IPS DF 6.9 (cell line): ENCODE data around the gene LILRB2.
"Not testable (repeated sequence)": the region's sequence is repeated elsewhere in the genome, so short reads cannot be mapped to it uniquely, and the experiment has no call there.

Experiments used
- DNase-seq: peaks from one replicate; pipeline ENCODE4 v3.0.0-alpha.2; 2013; ENCODE audit warnings: low read depth, low spot score
- H3K27ac ChIP-seq: one replicate; pipeline ENCODE4 v1.5.1; 2013; ENCODE audit warnings: low read length, control low read depth
- H3K27me3 ChIP-seq: 2 replicates; pipeline ENCODE4 v1.6.1; 2013; ENCODE audit warnings: mild to moderate bottlenecking, low read length; ENCODE audit not compliant: control insufficient read depth, insufficient read depth
- H3K36me3 ChIP-seq: 2 replicates; pipeline ENCODE4 v1.6.1; 2013; ENCODE audit warnings: low read length; ENCODE audit not compliant: control insufficient read depth, insufficient read depth
- H3K4me1 ChIP-seq: 2 replicates; pipeline ENCODE4 v1.6.1; 2013; ENCODE audit warnings: low read length; ENCODE audit not compliant: control insufficient read depth, insufficient read depth
- H3K4me3 ChIP-seq: 2 replicates; pipeline ENCODE4 v1.5.1; 2013; ENCODE audit warnings: mild to moderate bottlenecking, low read length
- H3K9me3 ChIP-seq: 2 replicates; pipeline ENCODE4 v1.6.1; 2013; ENCODE audit warnings: low read length, inconsistent platforms; ENCODE audit not compliant: control insufficient read depth, insufficient read depth
- WGBS: extraction: QIAGEN DNeasy Blood & Tissue Kit; methylation state at CpG from one replicate; pipeline ENCODE4 v1.1.7; 2013; ENCODE audit warnings: mixed read lengths, missing lambda C conversion rate; ENCODE audit not compliant: insufficient read length, insufficient coverage; 5-methylcytosine and 5-hydroxymethylcytosine counted together

The LILRB2 gene

DNA sequence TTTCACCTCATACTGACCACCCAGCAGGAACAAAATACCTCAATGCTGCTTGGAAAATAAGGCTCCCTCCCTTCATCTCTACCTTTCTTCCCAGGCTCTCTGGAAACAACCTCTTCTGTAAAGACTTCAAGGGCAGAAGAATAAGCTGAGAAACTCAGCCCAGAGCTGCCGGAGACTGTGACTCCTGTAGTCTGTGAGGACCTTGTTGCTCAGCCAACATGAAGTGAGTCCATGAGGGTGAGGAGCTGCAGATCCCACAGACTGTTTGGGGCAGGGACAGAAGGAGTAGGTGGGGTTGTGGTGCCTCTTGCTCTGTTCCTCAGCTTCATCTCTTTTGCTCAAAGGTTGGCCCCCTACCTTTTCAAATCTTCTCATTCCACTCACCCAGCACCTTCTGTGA lies 24.2 kb upstream of the LILRB2 start:
- no peak for DNase-seq
- H3K4me1 ChIP-seq: no peaks in the 10 kb centered on the region
- no peak overlapping the region for H3K4me3 ChIP-seq
- H3K36me3 ChIP-seq: no peaks in the 10 kb centered on the region
- H3K27me3 ChIP-seq: no peaks in the 10 kb centered on the region; the same call in 1 of the 2 replicates
- peaks cover 5% of the 10 kb centered on the region; the same call in 1 of the 2 replicates for H3K9me3 ChIP-seq
- no CpG with 5 or more reads among the region's 1 CpG for WGBS
- no peak overlapping the region for H3K27ac ChIP-seq

DNA sequence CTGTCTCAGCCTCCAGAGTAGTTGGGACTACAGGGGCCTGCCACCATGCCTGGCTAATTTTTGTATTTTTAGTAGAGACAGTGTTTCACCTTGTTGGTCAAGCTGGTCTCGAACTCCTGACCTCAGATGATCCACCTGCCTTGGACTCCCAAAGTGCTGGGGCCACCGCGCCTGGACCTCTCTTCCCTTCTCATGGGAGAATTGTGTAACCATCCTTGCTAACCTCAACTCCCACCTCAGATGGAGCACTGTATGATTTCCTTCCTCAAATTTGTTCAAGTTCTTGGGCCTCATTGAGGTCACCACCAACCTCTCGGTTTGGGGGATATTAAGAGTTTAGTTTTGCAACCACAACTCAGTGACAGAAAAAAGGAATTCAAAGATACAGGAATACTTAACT lies 21.3 kb upstream of the LILRB2 start:
- Histone ChIP-seq H3K4me3 (no peak overlapping the region), H3K36me3 (no peaks in the 10 kb centered on the region), H3K27me3 (no peaks in the 10 kb centered on the region; the same call in 1 of the 2 replicates), H3K9me3 (peaks cover 7% of the 10 kb centered on the region; the same call in 1 of the 2 replicates), H3K4me1 (no peaks in the 10 kb centered on the region), H3K27ac (no peak overlapping the region)
- DNase-seq: no peak
- no CpG with 5 or more reads among the region's 4 CpGs for WGBS

DNA sequence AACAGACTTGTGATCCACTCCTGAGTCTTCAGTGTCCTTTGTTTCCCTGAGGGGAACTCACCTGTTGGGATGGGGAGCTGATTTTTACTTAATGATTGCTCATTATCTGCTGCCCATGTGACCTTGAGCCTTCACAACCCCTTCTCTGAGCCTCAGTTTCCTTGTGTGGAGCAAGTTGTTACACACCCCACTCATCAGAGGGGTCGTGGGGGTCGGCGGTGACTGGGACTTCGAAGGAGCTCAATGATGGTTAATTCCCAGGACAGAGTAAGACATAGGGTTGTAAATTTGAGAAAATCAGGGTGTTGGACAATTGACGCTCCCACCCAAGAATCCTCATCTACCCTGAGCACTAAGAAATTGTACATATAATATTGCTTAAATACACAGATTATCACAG lies 18.6 kb upstream of the LILRB2 start:
- H3K4me3 ChIP-seq: no peak overlapping the region
- no peaks in the 10 kb centered on the region for H3K36me3 ChIP-seq
- no peak overlapping the region for H3K27ac ChIP-seq
- peaks cover 5% of the 10 kb centered on the region; the same call in 1 of the 2 replicates for H3K9me3 ChIP-seq
- no peaks in the 10 kb centered on the region for H3K27me3 ChIP-seq
- no CpG with 5 or more reads among the region's 5 CpGs for WGBS
- no peak for DNase-seq
- H3K4me1 ChIP-seq: no peaks in the 10 kb centered on the region

DNA sequence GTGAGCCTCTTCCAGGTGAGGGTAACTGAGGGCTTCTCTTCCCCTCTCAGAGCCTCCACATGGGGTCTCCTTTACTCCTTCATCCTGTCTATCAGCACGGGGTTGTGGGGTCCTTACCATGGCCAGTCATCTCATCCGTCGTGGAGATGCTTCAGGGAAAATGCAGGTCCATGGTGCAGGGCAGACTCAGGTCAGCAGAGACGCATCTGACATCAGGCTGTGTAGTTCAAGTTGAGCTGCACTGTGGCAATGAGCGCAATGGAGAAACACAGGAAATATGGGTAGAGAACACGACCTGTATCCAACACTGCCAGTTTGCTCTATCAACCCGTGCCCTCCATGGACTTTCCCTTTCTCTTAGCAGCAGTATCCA lies 18.2 kb upstream of the LILRB2 start:
- H3K4me3 ChIP-seq: no peak overlapping the region
- no peaks in the 10 kb centered on the region for H3K36me3 ChIP-seq
- H3K27me3 ChIP-seq: no peaks in the 10 kb centered on the region
- H3K4me1 ChIP-seq: no peaks in the 10 kb centered on the region
- no peak overlapping the region for H3K27ac ChIP-seq
- peaks cover 4% of the 10 kb centered on the region; the same call in 1 of the 2 replicates for H3K9me3 ChIP-seq
- DNase-seq: no peak
- no CpG with 5 or more reads among the region's 7 CpGs for WGBS

DNA sequence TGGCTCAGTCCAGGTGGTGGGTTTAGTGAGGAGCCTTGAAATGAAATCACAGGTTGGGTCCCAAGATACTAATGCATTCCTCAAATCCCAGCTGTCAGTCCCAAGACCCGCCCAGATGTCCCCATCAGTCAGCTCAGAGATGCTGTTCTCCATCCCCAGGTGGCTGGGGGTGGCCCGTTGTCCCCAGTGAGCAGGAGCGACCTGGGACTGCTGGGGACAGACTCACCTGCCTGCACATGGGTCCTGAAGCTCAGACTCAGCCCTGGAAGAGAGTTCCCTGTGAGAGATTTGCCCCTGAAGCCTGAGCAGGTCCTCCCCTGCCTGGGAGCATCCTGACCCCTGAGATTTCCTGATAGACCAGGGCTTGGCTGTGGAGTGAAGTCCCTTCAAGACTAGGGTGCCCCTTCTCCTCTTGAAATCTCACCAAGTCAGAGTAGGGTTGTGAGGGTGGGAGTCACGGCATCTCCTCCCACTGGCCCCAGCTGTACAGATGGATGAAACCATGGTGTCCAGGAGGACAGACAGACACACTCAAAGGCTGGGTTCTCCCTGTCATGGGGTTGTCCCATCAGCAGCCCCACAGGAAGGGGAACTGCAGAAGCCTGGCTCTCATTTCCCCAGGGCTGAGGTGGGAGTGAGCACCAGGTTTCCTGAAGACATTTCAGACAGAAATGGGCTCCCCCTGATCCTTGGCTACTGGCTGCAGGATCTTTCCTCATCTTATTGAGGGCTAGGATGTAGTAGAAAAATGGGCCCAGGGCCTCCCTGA lies 17.6 kb upstream of the LILRB2 start:
- no CpG with 5 or more reads among the region's 4 CpGs for WGBS
- no peaks in the 10 kb centered on the region for H3K4me1 ChIP-seq
- H3K27ac ChIP-seq: no peak overlapping the region
- H3K4me3 ChIP-seq: no peak overlapping the region
- H3K36me3 ChIP-seq: no peaks in the 10 kb centered on the region
- peaks cover 4% of the 10 kb centered on the region; the same call in 1 of the 2 replicates for H3K9me3 ChIP-seq
- no peak for DNase-seq
- no peaks in the 10 kb centered on the region for H3K27me3 ChIP-seq

DNA sequence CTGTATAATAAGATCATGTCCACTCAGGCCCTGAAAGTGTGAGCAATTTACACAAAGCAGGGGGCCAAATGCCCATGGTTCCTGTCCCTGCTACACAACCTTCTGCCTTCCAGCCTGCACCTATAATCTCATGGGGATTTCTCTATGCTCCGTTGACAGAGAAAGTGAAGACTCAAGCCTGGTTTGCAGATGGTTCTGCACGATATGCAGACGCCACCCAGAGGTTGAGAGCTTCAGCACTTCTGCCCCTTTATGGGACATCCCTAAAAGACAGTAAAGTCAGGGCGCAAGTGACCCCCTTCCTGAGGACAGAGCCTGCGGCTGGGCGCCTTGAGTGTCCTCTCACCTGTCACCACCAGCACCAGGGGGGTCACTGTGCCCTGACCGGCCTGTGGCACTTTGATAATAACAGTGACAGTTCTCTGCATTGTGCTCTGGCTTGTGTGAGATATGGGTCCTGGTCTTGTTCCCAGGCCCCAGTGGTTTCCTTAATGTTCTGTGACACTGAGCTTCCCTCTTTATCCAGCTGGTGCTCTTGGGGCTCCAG lies 16.9 kb upstream of the LILRB2 start:
- Histone ChIP-seq H3K27me3 (no peaks in the 10 kb centered on the region), H3K4me3 (no peak overlapping the region), H3K27ac (no peak overlapping the region), H3K4me1 (no peaks in the 10 kb centered on the region), H3K36me3 (no peaks in the 10 kb centered on the region), H3K9me3 (peaks cover 4% of the 10 kb centered on the region; the same call in 1 of the 2 replicates)
- WGBS: no CpG with 5 or more reads among the region's 7 CpGs
- DNase-seq: no peak

DNA sequence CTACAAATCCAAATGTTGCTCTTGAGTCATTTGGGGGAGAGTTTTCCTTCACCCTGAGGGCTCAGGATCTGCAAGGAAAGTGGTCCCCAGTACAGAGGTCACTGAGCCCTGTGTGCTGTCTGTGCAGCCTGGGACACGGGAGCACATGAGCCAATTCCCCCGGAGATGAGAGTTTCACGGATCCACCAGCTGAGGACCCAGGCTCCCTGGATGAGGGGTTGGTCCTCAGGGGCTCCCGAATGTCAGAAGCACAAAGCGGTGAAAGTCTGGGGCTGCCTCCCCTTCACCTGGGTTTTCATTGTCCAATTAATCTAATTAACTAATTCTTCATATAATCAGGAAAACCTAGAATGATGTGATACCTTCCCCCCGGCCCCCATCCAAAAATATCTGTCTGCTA lies 13.6 kb upstream of the LILRB2 start:
- DNase-seq: no peak
- no peaks in the 10 kb centered on the region for H3K27me3 ChIP-seq
- no CpG with 5 or more reads among the region's 6 CpGs for WGBS

DNA sequence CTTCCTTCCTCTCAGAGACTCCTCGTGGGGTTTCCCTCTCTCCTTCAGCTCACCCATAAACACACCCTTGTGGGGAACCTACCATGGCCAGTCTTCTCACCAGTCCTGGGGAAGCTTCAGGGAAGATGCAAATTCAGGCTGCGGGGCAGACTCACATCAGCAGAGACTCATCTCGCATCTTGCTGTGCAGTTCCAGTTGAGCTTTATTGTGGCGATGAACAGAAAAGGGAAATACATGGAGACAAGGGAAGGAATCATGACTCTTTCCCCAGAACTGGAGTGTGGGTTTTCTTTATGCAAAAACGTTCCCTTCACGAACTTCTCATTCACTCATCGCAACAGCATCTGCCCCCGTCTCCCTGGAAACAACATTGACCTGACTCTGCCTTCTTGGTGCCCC lies 8.2 kb upstream of the LILRB2 start:
- not testable (repeated sequence) for H3K4me1 ChIP-seq, H3K27ac ChIP-seq, DNase-seq, H3K4me3 ChIP-seq, H3K27me3 ChIP-seq, H3K9me3 ChIP-seq, H3K36me3 ChIP-seq
- WGBS: no CpG with 5 or more reads among the region's 8 CpGs

More for the DNA sequence above, 13.6 kb upstream of the LILRB2 start:
- H3K27ac ChIP-seq: no peak overlapping the region
- no peaks in the 10 kb centered on the region for H3K4me1 ChIP-seq
- peaks cover 3% of the 10 kb centered on the region; the same call in 1 of the 2 replicates for H3K9me3 ChIP-seq
- H3K4me3 ChIP-seq: no peak overlapping the region
- H3K36me3 ChIP-seq: no peaks in the 10 kb centered on the region

DNA sequence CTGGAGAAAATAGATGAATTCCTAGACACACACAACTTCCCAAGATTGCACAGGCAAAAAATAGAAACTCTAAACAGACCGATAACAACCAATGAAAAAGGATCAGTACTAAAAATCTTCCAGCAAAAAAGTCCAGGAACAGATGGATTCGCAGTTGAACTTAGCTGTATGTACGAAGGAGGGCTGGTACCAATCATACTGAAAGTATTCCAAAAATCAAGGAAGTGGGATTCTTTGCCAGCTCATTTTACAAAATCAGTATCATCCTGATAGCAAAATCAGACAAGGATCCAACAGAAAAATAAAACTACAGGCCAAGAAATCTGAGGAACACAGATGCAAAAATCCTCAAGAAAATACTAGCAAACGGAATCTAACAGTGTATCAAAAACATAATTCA lies 6.5 kb upstream of the LILRB2 start:
- H3K27me3 ChIP-seq: no peaks in the 10 kb centered on the region
- no CpG with 5 or more reads among the region's 4 CpGs for WGBS
- H3K27ac ChIP-seq: no peak overlapping the region
- no peak for DNase-seq
- no peaks in the 10 kb centered on the region; the same call in 1 of the 2 replicates for H3K4me1 ChIP-seq
- no peak overlapping the region for H3K4me3 ChIP-seq
- no peaks in the 10 kb centered on the region for H3K9me3 ChIP-seq
- H3K36me3 ChIP-seq: no peaks in the 10 kb centered on the region

DNA sequence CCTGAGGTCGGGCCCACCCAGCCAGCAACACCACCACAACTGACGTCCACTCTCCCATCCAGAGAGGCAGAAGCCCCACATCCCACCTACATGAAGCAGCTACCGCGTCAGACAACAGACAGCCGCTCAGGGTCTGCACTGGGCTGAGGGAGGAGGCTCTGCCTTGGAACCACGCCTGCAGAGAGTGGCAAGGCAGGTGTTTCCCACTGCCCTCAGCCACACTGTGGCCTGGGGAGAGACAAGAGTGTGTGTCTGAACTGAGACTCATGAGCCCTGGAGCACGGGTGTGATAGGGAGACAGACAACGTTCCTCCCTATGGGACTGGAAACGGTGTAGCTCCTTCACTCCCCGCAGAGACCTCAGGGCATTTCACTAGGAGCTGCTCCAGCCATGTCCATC lies 5.4 kb upstream of the LILRB2 start:
- not testable (repeated sequence) for H3K27me3 ChIP-seq, DNase-seq, H3K4me3 ChIP-seq, H3K27ac ChIP-seq, H3K36me3 ChIP-seq, H3K4me1 ChIP-seq, H3K9me3 ChIP-seq
- no CpG with 5 or more reads among the region's 10 CpGs for WGBS
